GM12875 (cell line): ENCODE results near the gene RPL34.

Experiments
- H3K4me3 ChIP-seq: one replicate; pipeline ENCODE4 v1.5.1; 2011; ENCODE audit warnings: low read depth, low read length, control low read depth
- TF ChIP-seq, protein P1 (sequence below): IDR thresholded peaks from 2 replicates; pipeline ENCODE4 v1.5.1; 2011; ENCODE audit warnings: low read depth, mild to moderate bottlenecking, control low read depth, inconsistent platforms, low read length, moderate library complexity, borderline replicate concordance; ENCODE audit not compliant: insufficient read depth

The RPL34 gene

DNA sequence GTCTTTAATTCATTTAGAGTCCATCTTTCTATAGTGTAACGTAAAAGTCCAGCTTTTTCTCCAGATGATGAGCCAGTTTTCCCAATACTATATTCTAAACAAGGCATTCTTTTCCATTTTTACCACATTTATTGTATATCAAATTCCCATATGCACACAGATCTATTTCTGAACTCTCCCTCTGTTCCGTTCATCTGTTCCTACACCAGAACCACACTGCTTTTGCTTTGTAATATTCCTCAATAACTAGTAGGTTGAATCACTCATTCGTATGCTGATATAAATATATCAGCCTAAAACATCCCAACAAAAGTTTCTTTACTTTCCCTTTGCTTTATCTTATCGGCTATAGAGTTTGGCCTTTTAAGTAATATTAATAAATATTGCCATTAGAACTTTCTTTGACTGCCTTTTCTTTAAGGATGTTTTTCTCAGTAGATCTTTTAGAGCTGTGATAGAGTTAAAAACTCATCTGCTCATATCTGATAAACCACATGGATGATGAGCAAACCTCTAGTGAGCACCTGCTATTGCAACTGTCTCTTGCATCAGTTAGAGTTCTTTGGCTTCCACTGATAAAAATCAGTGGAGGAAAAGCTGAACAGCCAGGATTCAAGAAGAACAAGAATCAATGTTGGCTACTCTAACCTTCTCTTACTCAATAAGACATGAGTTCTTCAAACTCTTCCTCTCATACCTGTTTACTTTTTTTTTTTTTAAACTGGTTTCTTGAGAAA lies 13.1 kb upstream of the RPL34 start:
- TF ChIP-seq, protein P1, sequence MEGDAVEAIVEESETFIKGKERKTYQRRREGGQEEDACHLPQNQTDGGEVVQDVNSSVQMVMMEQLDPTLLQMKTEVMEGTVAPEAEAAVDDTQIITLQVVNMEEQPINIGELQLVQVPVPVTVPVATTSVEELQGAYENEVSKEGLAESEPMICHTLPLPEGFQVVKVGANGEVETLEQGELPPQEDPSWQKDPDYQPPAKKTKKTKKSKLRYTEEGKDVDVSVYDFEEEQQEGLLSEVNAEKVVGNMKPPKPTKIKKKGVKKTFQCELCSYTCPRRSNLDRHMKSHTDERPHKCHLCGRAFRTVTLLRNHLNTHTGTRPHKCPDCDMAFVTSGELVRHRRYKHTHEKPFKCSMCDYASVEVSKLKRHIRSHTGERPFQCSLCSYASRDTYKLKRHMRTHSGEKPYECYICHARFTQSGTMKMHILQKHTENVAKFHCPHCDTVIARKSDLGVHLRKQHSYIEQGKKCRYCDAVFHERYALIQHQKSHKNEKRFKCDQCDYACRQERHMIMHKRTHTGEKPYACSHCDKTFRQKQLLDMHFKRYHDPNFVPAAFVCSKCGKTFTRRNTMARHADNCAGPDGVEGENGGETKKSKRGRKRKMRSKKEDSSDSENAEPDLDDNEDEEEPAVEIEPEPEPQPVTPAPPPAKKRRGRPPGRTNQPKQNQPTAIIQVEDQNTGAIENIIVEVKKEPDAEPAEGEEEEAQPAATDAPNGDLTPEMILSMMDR: no peak
- no peak overlapping the region for H3K4me3 ChIP-seq

DNA sequence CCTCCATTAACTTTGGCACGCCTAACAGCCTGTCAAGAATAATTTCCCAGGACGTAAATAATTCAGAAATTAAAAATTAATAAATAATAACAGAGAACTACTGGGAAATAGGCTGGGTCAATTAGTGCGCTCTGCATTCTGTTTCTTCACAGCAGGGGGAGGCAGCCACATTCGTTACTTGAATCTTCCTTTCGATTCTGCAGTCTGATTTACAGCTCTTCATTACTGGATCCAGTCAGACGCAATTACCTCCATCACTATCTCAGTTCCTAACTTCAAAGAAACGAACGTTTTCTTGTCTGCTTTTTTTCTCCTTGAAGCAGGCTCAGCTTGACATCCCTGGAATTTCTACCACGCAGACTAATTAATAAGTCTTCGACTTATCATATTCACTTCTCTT lies 9.0 kb upstream of the RPL34 start:
- TF ChIP-seq, protein P1: no peak
- no peak overlapping the region for H3K4me3 ChIP-seq

DNA sequence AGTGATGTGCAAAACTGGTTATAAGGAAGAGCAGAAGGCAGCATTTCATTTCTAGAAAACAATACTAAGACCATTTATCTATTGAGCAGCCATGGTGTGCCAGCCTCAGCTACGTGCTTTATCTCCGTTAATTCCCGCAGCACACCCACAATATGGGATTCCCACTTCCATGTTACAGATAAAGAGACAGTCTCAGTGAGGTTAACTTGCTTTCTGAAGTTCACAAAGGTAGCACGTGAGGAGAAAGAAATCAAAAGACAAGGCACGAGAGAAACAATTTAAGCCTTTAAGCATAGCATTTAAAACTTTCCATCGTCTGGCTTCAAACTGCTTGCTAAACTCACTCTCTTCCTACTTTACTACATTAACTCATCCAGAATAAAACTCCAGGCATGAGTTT lies 8.0 kb upstream of the RPL34 start:
- TF ChIP-seq, protein P1: no peak
- no peak overlapping the region for H3K4me3 ChIP-seq

DNA sequence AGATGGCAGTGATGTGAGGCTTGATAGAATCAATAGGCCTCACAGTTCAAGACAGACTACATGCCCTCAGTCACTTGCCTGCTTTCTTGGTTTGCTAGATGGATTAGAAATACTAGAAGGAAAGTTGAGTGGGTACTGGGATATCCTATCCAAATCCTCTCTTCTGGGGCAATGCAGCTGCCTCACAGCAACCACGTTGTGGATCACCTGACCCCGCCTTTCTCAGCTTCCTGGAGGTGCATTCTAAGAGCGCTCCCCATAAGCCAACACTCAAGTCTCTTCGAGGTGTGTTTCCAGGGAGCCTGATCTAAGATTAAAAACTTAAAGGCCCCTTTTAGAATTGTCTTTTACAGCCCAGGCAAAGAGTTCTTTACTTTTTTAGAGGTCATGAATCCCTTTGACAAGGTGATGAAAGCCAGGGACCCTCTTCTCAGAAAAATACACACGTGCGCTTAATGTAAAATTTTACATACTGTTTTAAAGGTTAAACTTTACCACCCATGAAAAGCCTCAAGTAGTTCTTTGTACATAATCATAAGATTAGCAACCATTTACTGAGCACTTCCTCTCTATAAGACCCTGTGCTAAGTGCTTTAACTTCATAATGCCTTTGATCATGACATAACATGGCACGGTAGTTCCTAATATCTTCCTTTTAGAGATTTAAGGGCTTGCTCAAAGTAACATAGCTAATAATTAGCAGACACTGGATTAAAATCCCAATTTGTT lies 840 bp upstream of the RPL34 start:
- TF ChIP-seq, protein P1: no peak
- no peak overlapping the region for H3K4me3 ChIP-seq

DNA sequence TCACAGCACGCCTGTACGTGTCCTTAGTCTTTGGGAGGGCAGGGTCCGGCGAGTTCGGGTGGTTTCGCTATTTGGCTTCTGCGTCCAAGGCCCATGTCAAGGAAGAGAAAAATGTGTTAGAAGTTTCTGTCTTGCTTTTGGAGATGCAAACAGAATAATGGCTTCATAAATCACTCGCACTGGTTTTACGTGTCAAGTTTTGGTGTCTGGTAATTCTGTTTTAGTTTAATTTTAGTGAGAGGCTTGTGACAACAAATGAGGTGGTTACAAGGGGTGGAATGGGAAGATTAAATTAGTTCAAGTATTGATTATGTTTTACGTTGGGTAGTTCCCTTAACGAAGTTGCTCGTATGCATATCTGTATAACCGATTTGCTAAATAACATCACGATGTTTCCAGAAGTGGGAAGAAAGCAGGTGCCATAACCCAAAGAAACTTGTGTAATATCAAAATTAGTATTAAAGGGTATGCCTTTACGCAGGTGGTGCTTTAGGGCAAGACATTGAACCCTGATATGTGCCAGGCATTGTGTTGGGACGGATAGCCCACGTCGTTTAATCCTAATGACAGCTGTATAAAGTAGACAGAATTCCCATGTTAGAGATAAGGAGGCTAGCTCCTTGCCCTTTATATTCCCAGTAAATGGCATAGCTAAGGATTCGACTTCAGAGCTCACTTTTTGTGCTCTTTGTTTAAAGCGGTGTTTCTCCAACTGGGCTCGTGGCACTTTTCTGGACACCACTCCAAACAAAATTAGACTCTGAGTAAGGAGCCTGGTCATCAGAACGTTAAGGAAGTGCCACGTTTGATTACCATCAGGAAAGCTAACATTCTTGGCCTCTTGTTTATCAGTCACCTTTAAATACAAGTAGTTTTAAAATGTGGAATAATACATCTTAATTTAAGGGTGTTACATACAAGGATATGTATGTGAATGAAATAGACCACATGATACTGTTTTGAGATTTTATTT lies 843 bp downstream of the RPL34 start:
- H3K4me3 ChIP-seq: peak overlapping the region; percentile 65
- TF ChIP-seq, protein P1: no peak

DNA sequence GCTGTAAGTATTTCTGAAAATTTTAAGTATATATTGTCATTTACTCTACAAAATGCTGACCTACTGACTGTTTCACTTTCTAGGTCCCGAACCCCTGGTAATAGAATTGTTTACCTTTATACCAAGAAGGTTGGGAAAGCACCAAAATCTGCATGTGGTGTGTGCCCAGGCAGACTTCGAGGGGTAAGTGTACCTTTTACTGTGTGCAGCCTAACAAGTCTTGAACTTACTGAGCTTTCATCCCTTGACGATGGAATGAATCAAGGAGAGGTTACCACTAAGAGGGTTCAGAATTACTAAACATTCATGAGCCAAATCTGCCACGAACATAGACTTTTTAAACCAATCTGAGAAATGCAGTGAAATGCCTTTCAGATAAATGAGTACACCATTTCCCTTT lies 1.6 kb downstream of the RPL34 start:
- no peak overlapping the region for H3K4me3 ChIP-seq
- TF ChIP-seq, protein P1: no peak
